HG03103 (cell line): ENCODE results near the gene PADI1.

Experiments
- ATAC-seq: cut with Tn5 transposase; IDR thresholded peaks from one replicate; pipeline ENCODE4 v1.9.1; 2021; ENCODE audit warnings: low read depth; ENCODE audit not compliant: unreplicated experiment

The PADI1 gene

DNA sequence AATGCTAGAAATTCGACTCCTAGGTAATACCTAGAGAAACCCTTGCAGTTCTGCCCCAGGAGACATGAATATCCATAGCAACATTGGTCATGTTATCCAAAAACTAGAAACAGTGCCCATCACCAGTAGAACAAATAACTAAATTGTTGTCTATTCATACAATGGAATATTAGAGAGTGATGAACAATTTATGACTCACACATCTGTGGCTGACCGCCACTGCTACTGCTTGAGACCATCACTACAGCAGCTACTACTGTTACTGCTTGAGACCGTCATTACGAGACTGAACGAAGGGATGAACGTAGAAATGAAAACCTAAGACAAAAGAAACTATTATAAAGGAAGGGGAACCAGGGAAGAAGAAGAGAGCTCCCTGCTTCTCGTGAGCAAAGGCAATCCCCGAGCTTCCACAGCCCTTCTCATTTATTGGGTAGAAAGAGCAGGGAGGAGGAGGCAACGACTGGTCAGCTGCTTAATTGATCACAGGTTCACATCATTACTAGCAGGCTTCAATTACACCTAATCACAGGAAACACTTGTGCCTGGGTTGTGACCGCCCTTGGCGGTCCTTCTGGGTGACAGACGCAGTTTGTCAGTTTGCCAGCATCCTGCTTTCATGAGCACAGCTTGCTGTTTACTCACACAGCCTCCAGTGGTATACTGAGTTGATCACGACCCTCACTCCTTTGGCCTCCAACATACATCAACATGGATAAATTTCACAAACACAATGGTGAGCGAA, 88.9 kb downstream of the PADI1 start:
- no peak for ATAC-seq

DNA sequence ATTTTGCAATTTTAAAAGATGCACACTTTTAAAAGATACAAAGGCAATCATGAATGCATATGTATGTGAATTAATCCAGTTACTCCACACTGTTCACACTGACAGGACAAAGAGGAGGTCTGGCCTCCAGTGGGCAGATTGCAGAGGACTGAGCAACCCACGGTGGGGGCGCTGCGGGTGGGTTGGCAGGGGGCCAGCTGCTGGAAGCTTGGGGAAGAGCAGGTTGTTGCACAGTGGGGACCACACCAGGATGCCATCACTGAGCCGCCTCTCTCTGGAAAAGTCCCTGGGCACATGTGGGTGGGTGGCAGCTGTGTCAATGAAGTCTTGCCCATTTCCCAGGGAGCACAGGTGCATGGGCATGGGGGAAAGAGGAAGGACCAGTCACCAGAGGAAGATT, 90.4 kb downstream of the PADI1 start:
- no peak for ATAC-seq
